Superior temporal gyrus (tissue), 1 donor: Measurements from ENCODE around the gene SMAD4.
"Not testable (repeated sequence)": the region's sequence is repeated elsewhere in the genome, so short reads cannot be mapped to it uniquely, and the experiment has no call there.

Experiments used
- DNase-seq: peaks from one replicate; pipeline ENCODE4 v3.0.0-alpha.2; 2016; ENCODE audit errors: extremely low spot score

Gene SMAD4

GRCh38 chr18:51029694-51030536, at the start of gene SMAD4:
Gene SMAD4 (plus strand): TSS chr18:51030213. CDS start chr18:51047047, 16,834 bp downstream.
- DNase-seq = peak; percentile 97

- DNase-seq = no peak
Measured at GRCh38 chr18:50981381-50981780, 48.6 kb upstream of the SMAD4 start.

GRCh38 chr18:50982086-50982801, 47.8 kb upstream of the SMAD4 start:
- no peak for DNase-seq

- no peak for DNase-seq
Measured at GRCh38 chr18:50982802-50983179, 47.2 kb upstream of the SMAD4 start.

GRCh38 chr18:50986360-50987087, 43.5 kb upstream of the SMAD4 start:
- DNase-seq = peak; percentile 55

- DNase-seq = no peak
Measured at GRCh38 chr18:50987261-50987660, 42.8 kb upstream of the SMAD4 start.

- DNase-seq = no peak
Measured at GRCh38 chr18:50989711-50990110, 40.3 kb upstream of the SMAD4 start.

- DNase-seq = no peak
Measured at GRCh38 chr18:50992351-50992762, 37.7 kb upstream of the SMAD4 start.

- DNase-seq = no peak
Measured at GRCh38 chr18:50994031-50994430, 36.0 kb upstream of the SMAD4 start.

- not testable (repeated sequence) for DNase-seq
Measured at GRCh38 chr18:51003174-51003573, 26.8 kb upstream of the SMAD4 start.

- no peak for DNase-seq
Measured at GRCh38 chr18:51006061-51006818, 23.8 kb upstream of the SMAD4 start.

- no peak for DNase-seq
Measured at GRCh38 chr18:51006948-51007789, 22.8 kb upstream of the SMAD4 start.

GRCh38 chr18:51007790-51008139, 22.2 kb upstream of the SMAD4 start:
- DNase-seq = no peak

GRCh38 chr18:51009072-51009471, 20.9 kb upstream of the SMAD4 start:
- DNase-seq = no peak

- no peak for DNase-seq
Measured at GRCh38 chr18:51010218-51010617, 19.8 kb upstream of the SMAD4 start.

GRCh38 chr18:51011709-51012108, 18.3 kb upstream of the SMAD4 start:
- DNase-seq = no peak

- DNase-seq = no peak
Measured at GRCh38 chr18:51012441-51012840, 17.6 kb upstream of the SMAD4 start.

GRCh38 chr18:51013259-51013658, 16.8 kb upstream of the SMAD4 start:
- DNase-seq = no peak

GRCh38 chr18:51017140-51017879, 12.7 kb upstream of the SMAD4 start:
- no peak for DNase-seq

- DNase-seq = no peak
Measured at GRCh38 chr18:51020536-51020935, 9.5 kb upstream of the SMAD4 start.
